ENCODE results near the gene PGAP3. TPM values are rescaled to one million over a fixed set of nuclear protein-coding genes. Genes with fewer than 3 reads are reported as not detected.

The PGAP3 gene
- total and polyA plus RNA-seq, 12 donors, result 9.2 to 18.2 (median 13.8) TPM

- H3K27ac ChIP-seq, result peak within 1 kb of the TSS; percentile 62 to 99 (median 92)
- intact Hi-C loops (cut with DNase I), result loop anchor here in 4 of 10 donors (2.0 to 5.0 kb wide), 3 partner anchors 32 to 115 kb away; partner anchors contain the start of gene PNMT (in 1 of the 4)
- no peaks in the 10 kb centered on the region for H3K9me3 ChIP-seq
- ATAC-seq (peak; percentile 94 to 98 (median 96)), DNase-seq (peak; percentile 93 to 94)
- H3K27me3 ChIP-seq, result peaks cover 0 to 3% (median 0%) of the 10 kb centered on the region in 7 donors
- peak within 1 kb of the TSS; percentile 56 to 98 (median 82) for H3K4me3 ChIP-seq
- WGBS, 2 donors, result 0% methylated on average over 57 to 69 of the region's 69 CpGs
- peaks cover 11 to 73% (median 55%) of the 10 kb centered on the region in 9 donors for H3K4me1 ChIP-seq
- no peaks in the 10 kb centered on the region for H3K36me3 ChIP-seq
- TF ChIP-seq CTCF (IDR thresholded peaks at IDR 0.05), result peak in 5 of 9 donors; percentile 19 to 46 (median 31)
These were observed 50.7 kb downstream of the PGAP3 start, which contains the start of gene STARD3 for GRCh38 chr17:39636927-39637736. Gene STARD3 (plus strand): TSS chr17:39637144. CDS start chr17:39653532, 16,388 bp downstream.

- peaks cover 7 to 67% (median 51%) of the 10 kb centered on the region in 9 donors for H3K4me1 ChIP-seq
- H3K27me3 ChIP-seq, result peaks cover 0 to 8% (median 0%) of the 10 kb centered on the region in 7 donors
- peak overlapping the region; percentile 62 to 99 (median 92) for H3K27ac ChIP-seq
- peak in 2 of 8 donors; percentile 7 to 9 for ATAC-seq
- peak overlapping the region; percentile 56 to 98 (median 82) for H3K4me3 ChIP-seq
- H3K9me3 ChIP-seq, result no peaks in the 10 kb centered on the region
- H3K36me3 ChIP-seq, result no peaks in the 10 kb centered on the region
- no peak for DNase-seq
- WGBS, 2 donors, result 31 to 32% methylated on average over 6 of the region's 6 CpGs
- intact Hi-C loops (cut with DNase I), result loop anchor here in 4 of 10 donors (2.0 to 5.0 kb wide), 3 partner anchors 32 to 116 kb away; partner anchors contain the start of gene PNMT (in 1 of the 4)
- TF ChIP-seq CTCF (IDR thresholded peaks at IDR 0.05), result no peak
These were observed 51.3 kb downstream of the PGAP3 start for GRCh38 chr17:39636587-39636926.

DNA sequence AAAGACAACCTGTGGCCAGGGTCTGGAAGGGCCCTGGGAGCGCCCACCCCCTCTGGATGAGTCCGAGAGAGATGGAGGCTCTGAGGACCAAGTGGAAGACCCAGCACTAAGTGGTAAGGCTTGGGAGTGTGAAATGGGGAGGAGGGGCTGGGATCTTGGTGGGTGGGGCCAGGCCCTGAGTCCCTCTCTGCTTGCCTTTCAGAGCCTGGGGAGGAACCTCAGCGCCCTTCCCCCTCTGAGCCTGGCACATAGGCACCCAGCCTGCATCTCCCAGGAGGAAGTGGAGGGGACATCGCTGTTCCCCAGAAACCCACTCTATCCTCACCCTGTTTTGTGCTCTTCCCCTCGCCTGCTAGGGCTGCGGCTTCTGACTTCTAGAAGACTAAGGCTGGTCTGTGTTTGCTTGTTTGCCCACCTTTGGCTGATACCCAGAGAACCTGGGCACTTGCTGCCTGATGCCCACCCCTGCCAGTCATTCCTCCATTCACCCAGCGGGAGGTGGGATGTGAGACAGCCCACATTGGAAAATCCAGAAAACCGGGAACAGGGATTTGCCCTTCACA, 52.2 kb downstream of the PGAP3 start:
- intact Hi-C loops (cut with DNase I), result loop anchor here in 4 of 10 donors (2.0 to 5.0 kb wide), 3 partner anchors 33 to 117 kb away; partner anchors contain the start of gene PNMT (in 1 of the 4)
- no peak for TF ChIP-seq CTCF (IDR thresholded peaks at IDR 0.05)

GRCh38 chr17:39634384-39634871, 53.4 kb downstream of the PGAP3 start:
- intact Hi-C loops (cut with DNase I), result loop anchor here in 3 of 10 donors (5.0 kb wide), 2 partner anchors 38 to 113 kb away; no protein-coding TSS in a partner anchor
- Histone ChIP-seq H3K27ac (no peak overlapping the region), H3K36me3 (no peaks in the 10 kb centered on the region), H3K9me3 (no peaks in the 10 kb centered on the region), H3K27me3 (peaks cover 0 to 13% (median 0%) of the 10 kb centered on the region in 7 donors), H3K4me1 (peaks cover 6 to 50% (median 30%) of the 10 kb centered on the region in 9 donors), H3K4me3 (no peak overlapping the region)
- TF ChIP-seq CTCF (IDR thresholded peaks at IDR 0.05), result peak; percentile 70 to 82 (median 76)
- ATAC-seq, result no peak
- WGBS, 2 donors, result 50% methylated on average over 2 of the region's 2 CpGs
- DNase-seq, result no peak

More for the DNA sequence above, 52.2 kb downstream of the PGAP3 start:
- H3K27ac ChIP-seq, result peak overlapping the region in 2 of 10 donors; percentile 93 to 99
- WGBS, 2 donors, result 88 to 95% methylated on average over 8 of the region's 8 CpGs
- no peaks in the 10 kb centered on the region for H3K36me3 ChIP-seq
- peaks cover 0 to 8% (median 0%) of the 10 kb centered on the region in 7 donors for H3K27me3 ChIP-seq
- DNase-seq (no peak), ATAC-seq (no peak)
- H3K4me3 ChIP-seq, result no peak overlapping the region
- H3K4me1 ChIP-seq, result peaks cover 6 to 58% (median 42%) of the 10 kb centered on the region in 9 donors
- H3K9me3 ChIP-seq, result no peaks in the 10 kb centered on the region

Data from heart right ventricle (tissue), 16 donors.